K562 (cell line): ENCODE results near the gene PRSS57. TPM values are rescaled to one million over a fixed set of nuclear protein-coding genes. Genes with fewer than 3 reads are reported as not detected.
A peak's percentile ranks its signal among the peaks of the same experiment; 100 is the strongest.

Experiments
- CBX3 ChIP-seq, 2 experiments: IDR thresholded peaks; 1 replicate in 1 of 2; 2 replicates in 1 of 2; pipeline ENCODE4 v1.6.1; 2012; ENCODE audit warnings: inconsistent platforms in 2 of 2, low read length in 2 of 2, borderline replicate concordance in 1 of 2, control low read depth in 1 of 2
- DPF2 ChIP-seq: fragments of 450-650 bp; IDR thresholded peaks from 2 replicates; pipeline ENCODE4 v1.6.1; 2016
- SP1 ChIP-seq: sonication (generic); formaldehyde crosslinking; IDR thresholded peaks from 2 replicates; pipeline ENCODE4 v1.8.1; 2022; ENCODE audit warnings: mild to moderate bottlenecking, missing genetic modification reagents
- TAL1 ChIP-seq: fragments of 450-650 bp; IDR thresholded peaks from 2 replicates; pipeline ENCODE4 v1.6.1; 2016; ENCODE audit warnings: mild to moderate bottlenecking
- ZFP1 ChIP-seq: fragments of 450-650 bp; formaldehyde crosslinking; IDR thresholded peaks from 2 replicates; pipeline ENCODE4 v1.4.0; 2020; ENCODE audit warnings: mild to moderate bottlenecking, mixed read lengths
- polyA plus RNA-seq, 8 experiments: library from polyadenylated mRNA; depleted of rRNA in 4 of 8; stranded (reverse) in 5 of 8; unstranded in 3 of 8; fragments of >200 nt; fragmentation: Nextera tagmentation in 2 of 8; fragmentation: Illumina TruSeq in 1 of 8; extraction: Ambion mirVana in 2 of 8; extraction: Trizol in 1 of 8; gene quantifications; 2 replicates each; pipeline versions ENCODE4 v1.2.1 to v1.2.3, GENCODE V29; 2011 to 2014; ENCODE audit warnings: inconsistent platforms in 1 of 8, missing spikeins in 1 of 8
- total RNA-seq, 7 experiments: library from RNA; depleted of rRNA in 6 of 7; stranded (reverse); fragments of >200 nt in 6 of 7; fragmentation: Illumina TruSeq in 2 of 7; extraction: Trizol in 2 of 7; gene quantifications; 2 replicates each; pipeline versions ENCODE4 v1.2.1 to v1.2.3, GENCODE V29; 2011 to 2021; ENCODE audit warnings: low replicate concordance in 1 of 7
- TF ChIP-seq, protein P1 (sequence below): fragments of 250-450 bp; sonication (Bioruptor Pico); IDR thresholded peaks from 2 replicates; pipeline ENCODE4 v1.5.0; 2022; ENCODE audit warnings: mild to moderate bottlenecking
- TF ChIP-seq, protein P2 (sequence below): sonication (generic); formaldehyde crosslinking; IDR thresholded peaks from 2 replicates; pipeline ENCODE4 v1.8.0; 2022; ENCODE audit warnings: mild to moderate bottlenecking, missing genetic modification reagents
- TF ChIP-seq, protein P3 (sequence below), 3 experiments: fragments of 200-800 bp in 1 of 3; sonication (Bioruptor generic) in 1 of 3; sonication (generic) in 1 of 3; formaldehyde crosslinking in 1 of 3; IDR thresholded peaks; 2 replicates each; pipeline versions ENCODE4 v1.6.1 to v1.8.0; 2016 to 2022; ENCODE audit warnings: mild to moderate bottlenecking in 2 of 3, missing compliant biosample characterization in 2 of 3, missing genetic modification characterization in 2 of 3, missing genetic modification reagents in 1 of 3

The PRSS57 gene
- total and polyA plus RNA-seq, 9 of the 15 experiments (the other 6 are each of a cell fraction or from before 2014, with no cell fraction given): 0.06 to 2.5 (median 1.3) TPM; not detected in 3

DNA sequence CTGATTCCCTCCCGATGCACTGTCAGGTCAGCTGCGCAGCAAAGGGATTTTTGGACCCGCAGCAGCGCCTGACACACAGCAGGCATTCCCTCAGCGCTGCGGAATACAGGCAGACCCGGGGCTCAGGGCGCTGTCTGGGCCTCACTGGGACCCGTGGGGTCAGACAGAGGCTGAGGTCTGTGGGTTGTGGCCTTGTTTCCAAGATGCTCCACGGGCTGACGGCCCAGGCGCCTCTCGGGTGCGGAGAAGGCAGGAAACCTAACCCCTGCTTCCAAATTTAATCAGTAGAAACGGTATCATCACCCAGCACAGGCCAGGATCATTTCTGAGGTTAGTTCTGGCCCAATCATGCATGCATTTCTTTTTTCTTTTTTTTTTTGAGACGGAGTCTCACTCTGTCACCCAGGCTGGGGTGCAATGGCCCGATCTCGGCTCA, 31.6 kb downstream of the PRSS57 start (continued):
- 0 out of 3 replicates have a peak, but pooled peaks of 1 of the 2 experiments have one; percentile 11 for TF ChIP-seq CBX3 (IDR thresholded peaks at IDR 0.05; ENCODE audit: borderline replicate concordance in 1 of 2, low read length in 2 of 2)
- no peak for TF ChIP-seq DPF2
- TF ChIP-seq, protein P1, sequence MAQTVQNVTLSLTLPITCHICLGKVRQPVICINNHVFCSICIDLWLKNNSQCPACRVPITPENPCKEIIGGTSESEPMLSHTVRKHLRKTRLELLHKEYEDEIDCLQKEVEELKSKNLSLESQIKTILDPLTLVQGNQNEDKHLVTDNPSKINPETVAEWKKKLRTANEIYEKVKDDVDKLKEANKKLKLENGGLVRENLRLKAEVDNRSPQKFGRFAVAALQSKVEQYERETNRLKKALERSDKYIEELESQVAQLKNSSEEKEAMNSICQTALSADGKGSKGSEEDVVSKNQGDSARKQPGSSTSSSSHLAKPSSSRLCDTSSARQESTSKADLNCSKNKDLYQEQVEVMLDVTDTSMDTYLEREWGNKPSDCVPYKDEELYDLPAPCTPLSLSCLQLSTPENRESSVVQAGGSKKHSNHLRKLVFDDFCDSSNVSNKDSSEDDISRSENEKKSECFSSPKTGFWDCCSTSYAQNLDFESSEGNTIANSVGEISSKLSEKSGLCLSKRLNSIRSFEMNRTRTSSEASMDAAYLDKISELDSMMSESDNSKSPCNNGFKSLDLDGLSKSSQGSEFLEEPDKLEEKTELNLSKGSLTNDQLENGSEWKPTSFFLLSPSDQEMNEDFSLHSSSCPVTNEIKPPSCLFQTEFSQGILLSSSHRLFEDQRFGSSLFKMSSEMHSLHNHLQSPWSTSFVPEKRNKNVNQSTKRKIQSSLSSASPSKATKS (CRISPR knock-in tag): 0 out of 2 replicates have a peak, but pooled peaks have one; percentile 37
- TF ChIP-seq, protein P2, sequence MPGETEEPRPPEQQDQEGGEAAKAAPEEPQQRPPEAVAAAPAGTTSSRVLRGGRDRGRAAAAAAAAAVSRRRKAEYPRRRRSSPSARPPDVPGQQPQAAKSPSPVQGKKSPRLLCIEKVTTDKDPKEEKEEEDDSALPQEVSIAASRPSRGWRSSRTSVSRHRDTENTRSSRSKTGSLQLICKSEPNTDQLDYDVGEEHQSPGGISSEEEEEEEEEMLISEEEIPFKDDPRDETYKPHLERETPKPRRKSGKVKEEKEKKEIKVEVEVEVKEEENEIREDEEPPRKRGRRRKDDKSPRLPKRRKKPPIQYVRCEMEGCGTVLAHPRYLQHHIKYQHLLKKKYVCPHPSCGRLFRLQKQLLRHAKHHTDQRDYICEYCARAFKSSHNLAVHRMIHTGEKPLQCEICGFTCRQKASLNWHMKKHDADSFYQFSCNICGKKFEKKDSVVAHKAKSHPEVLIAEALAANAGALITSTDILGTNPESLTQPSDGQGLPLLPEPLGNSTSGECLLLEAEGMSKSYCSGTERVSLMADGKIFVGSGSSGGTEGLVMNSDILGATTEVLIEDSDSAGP (CRISPR knock-in tag): no peak
- peak; percentile 54; the same call in 1 of the 2 replicates for TF ChIP-seq SP1 (CRISPR knock-in tag)
- TF ChIP-seq ZFP1 (CRISPR knock-in tag): no peak
- TF ChIP-seq, protein P3, sequence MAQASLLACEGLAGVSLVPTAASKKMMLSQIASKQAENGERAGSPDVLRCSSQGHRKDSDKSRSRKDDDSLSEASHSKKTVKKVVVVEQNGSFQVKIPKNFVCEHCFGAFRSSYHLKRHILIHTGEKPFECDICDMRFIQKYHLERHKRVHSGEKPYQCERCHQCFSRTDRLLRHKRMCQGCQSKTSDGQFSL (CRISPR knock-in tag; IDR thresholded peaks at IDR 0.05): no peak
- TF ChIP-seq, protein P3 (tag; IDR thresholded peaks at IDR 0.05): no peak
- no peak for TF ChIP-seq TAL1
